Activated naive CD4-positive, alpha-beta T cell treated with anti-CD3 and anti-CD28 coated beads for 36 hours (primary cell): Measurements from ENCODE around the gene MTURN. TPM values are rescaled to one million over a fixed set of nuclear protein-coding genes. Genes with fewer than 3 reads are reported as not detected.

ENCODE experiments used
- CTCF ChIA-PET: fragments of 350-600 bp; sonication (Branson Sonifier 250); formaldehyde crosslinking; loops from one replicate; lab custom pipeline; 2021; ENCODE audit warnings: antibody characterized with exemption; lab: Charles Lee
- DNase-seq: peaks from one replicate; pipeline ENCODE4 v3.0.0-alpha.2; 2020
- H3K27ac Mint-ChIP-seq: one replicate; pipeline ENCODE4 v1.8.0; 2021; ENCODE audit warnings: mild to moderate bottlenecking, mixed read lengths
- H3K27me3 Mint-ChIP-seq: one replicate; pipeline ENCODE4 v1.8.0; 2021; ENCODE audit warnings: low read depth, mixed read lengths
- H3K36me3 Mint-ChIP-seq: one replicate; pipeline ENCODE4 v1.8.0; 2021; ENCODE audit warnings: low read depth, mixed read lengths
- H3K4me1 Mint-ChIP-seq: one replicate; pipeline ENCODE4 v1.8.0; 2021; ENCODE audit warnings: low read depth, mixed read lengths
- H3K4me3 Mint-ChIP-seq: one replicate; pipeline ENCODE4 v1.8.0; 2021; ENCODE audit warnings: mild to moderate bottlenecking, moderate library complexity, mixed read lengths
- H3K9me3 Mint-ChIP-seq: one replicate; pipeline ENCODE4 v1.8.0; 2021; ENCODE audit warnings: mixed read lengths
- intact Hi-C: fragments of 100-400 bp; cut with micrococcal nuclease; formaldehyde crosslinking; loops from one replicate; pipeline ENCODE4 v1.15.1; 2023
- total RNA-seq, 2 experiments: library from RNA; stranded (reverse); gene quantifications; one replicate each; pipeline ENCODE4 v1.2.3, GENCODE V29; 2021

The MTURN gene
- total RNA-seq, 2 experiments from 2014 or later: 5.1 to 6.3 TPM

DNA sequence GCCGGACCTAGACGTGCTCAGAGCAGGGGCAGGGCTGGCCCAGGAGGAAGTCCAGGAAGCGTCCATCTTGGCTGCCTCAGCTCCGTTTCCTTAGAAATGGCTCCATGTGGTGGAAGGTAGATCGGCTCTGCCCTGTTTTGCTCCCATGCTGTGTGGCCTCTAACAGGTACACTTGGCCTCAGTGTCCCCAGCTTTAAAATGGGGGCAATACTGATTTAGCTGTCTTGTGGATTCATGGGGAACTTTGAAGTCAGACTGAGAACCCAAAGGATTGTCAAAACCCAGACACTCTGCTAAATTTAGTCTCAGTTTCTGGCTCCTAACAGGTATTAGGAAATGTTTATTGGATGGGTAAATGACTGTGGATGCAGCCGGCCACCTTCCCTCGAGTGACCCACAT lies 15.9 kb downstream of the MTURN start:
- DNase-seq: no peak
- peaks cover 1% of the 10 kb centered on the region for H3K36me3 Mint-ChIP-seq
- H3K27me3 Mint-ChIP-seq: no peaks in the 10 kb centered on the region
- H3K4me1 Mint-ChIP-seq: no peaks in the 10 kb centered on the region
- H3K27ac Mint-ChIP-seq: no peak overlapping the region
- intact Hi-C loops: no loop called here
- no peaks in the 10 kb centered on the region for H3K9me3 Mint-ChIP-seq
- no peak overlapping the region for H3K4me3 Mint-ChIP-seq
- CTCF ChIA-PET: no interaction called here

DNA sequence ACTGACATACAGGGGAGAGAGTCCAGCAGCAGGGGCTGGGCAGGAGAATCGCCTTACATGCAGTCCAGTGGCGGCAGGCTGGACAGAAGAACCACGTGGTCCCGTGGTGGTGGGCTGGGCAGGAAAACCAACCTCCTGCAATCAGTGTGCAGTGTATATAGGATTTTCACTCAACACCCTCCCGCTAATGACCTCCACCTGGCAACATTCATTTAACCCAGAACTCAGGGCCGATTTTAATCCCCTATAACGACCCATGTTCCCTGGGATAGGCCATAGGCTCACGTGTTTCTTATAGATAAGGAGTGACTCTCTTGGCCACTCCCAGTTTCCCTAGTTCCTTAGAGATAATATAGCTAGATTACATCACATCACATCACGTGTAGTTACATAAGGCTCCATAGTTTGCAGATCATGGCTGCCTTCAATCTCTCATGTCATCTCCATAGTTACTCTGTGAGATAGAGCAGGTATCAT lies 19.4 kb downstream of the MTURN start:
- Mint-ChIP-seq H3K9me3 (no peaks in the 10 kb centered on the region), H3K27me3 (no peaks in the 10 kb centered on the region), H3K4me1 (peaks cover 20% of the 10 kb centered on the region), H3K27ac (no peak overlapping the region), H3K4me3 (no peak overlapping the region), H3K36me3 (no peaks in the 10 kb centered on the region)
- CTCF ChIA-PET: interaction anchor here (0.7 to 1.4 kb wide), 2 partner anchors 10 to 72 kb away, joined by 3 to 5 read pairs; no protein-coding TSS in a partner anchor
- intact Hi-C loops: no loop called here
- no peak for DNase-seq

DNA sequence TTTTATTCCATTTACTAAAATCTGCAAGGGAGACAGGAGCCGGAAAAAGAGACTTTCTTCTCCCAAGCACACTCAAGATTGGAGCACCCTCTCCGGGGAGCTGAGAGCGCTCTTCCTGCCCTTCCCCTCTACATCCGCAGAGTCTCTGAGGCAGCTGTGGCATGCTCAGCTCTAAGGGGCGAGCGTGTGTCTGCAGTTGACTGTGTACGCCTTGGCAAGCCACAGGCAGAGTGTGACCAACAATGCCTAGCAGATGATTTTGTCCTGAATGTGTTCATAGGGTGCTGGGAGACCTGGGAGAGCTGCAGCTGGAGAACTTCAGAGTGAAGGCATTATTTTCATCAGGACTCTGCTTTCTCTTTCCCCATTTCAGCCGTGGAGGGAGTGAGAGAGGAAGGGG lies 20.7 kb downstream of the MTURN start:
- intact Hi-C loops: no loop called here
- peaks cover 32% of the 10 kb centered on the region for H3K4me1 Mint-ChIP-seq
- H3K4me3 Mint-ChIP-seq: no peak overlapping the region
- no peaks in the 10 kb centered on the region for H3K36me3 Mint-ChIP-seq
- CTCF ChIA-PET: interaction anchor here (1.4 kb wide), 1 partner anchor 9 kb away, joined by 5 read pairs; no protein-coding TSS in a partner anchor
- no peak for DNase-seq
- H3K27ac Mint-ChIP-seq: no peak overlapping the region
- H3K9me3 Mint-ChIP-seq: no peaks in the 10 kb centered on the region
- no peaks in the 10 kb centered on the region for H3K27me3 Mint-ChIP-seq

DNA sequence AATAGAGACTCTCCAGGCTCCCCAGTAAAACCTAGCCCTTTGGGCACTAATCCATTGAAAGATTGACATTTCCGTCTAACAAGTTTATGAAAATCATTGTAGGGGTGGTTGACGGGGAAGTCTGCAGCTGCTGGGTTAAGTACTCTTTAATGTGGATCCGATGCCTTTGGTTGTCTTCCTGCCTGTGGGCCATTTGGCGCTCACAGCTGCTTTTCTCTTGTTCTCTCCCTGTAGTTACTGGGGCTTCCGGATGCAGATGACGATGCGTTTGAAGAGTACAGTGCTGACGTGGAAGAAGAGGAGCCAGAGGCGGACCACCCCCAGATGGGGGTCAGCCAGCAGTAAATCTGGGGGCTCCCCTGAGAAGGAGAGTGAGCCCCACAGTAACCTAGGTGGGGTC lies 22.4 kb downstream of the MTURN start:
- Mint-ChIP-seq H3K4me3 (peak overlapping the region; percentile 36), H3K9me3 (no peaks in the 10 kb centered on the region), H3K4me1 (peaks cover 38% of the 10 kb centered on the region), H3K36me3 (no peaks in the 10 kb centered on the region), H3K27ac (peak overlapping the region; percentile 51), H3K27me3 (no peaks in the 10 kb centered on the region)
- intact Hi-C loops: no loop called here
- CTCF ChIA-PET: interaction anchor here (0.9 to 1.2 kb wide), 2 partner anchors 9 to 19 kb away, joined by 3 read pairs; no protein-coding TSS in a partner anchor
- peak; percentile 63 for DNase-seq

DNA sequence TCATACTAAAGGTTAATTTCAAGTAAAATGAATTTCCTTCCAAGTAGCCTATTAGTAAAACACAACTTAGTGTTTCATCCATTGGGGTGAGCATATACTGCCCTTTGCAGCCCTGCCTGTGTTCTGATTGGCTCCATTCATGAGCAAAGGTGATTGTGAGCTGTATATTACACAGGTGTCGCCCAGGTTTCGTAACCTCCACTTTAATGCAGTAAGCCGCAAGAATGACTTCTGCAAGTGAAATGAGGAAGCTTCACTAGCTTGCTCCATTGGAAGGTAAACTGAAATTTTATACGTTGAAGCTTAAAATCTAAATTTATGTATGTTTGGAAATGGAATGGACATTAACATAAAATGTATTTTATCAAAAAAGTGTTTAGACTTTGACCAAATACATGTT lies 24.4 kb downstream of the MTURN start:
- Mint-ChIP-seq H3K27me3 (no peaks in the 10 kb centered on the region), H3K4me3 (no peak overlapping the region), H3K4me1 (peaks cover 55% of the 10 kb centered on the region), H3K36me3 (no peaks in the 10 kb centered on the region), H3K27ac (no peak overlapping the region), H3K9me3 (no peaks in the 10 kb centered on the region)
- DNase-seq: no peak
- CTCF ChIA-PET: no interaction called here
- intact Hi-C loops: loop anchor here (1.0 kb wide), 1 partner anchor 10 kb away; no protein-coding TSS in a partner anchor

DNA sequence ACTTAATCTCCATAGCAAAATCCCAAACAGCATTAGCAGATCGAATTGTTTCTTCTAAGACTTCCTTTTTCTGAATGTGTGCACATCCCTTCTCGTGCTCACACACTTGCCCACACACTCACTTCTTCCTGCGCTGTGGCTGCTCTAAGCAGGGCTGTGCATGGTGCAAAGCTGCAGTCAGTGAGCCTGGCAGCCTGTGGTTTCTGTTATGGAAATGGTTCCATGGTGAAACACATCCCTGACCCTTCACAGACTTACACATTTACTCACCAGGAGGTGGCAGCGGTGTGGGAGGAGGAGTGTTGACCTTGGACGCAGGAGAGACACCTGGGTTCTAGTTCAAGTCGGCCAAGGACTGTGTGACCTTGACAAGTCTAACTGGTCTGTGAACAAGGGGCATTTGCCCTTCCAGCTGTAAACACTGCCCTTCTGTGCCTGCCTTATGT lies 24.9 kb downstream of the MTURN start:
- CTCF ChIA-PET: interaction anchor here (0.6 kb wide), 1 partner anchor 26 kb away, joined by 3 read pairs; no protein-coding TSS in a partner anchor
- H3K4me1 Mint-ChIP-seq: peaks cover 55% of the 10 kb centered on the region
- intact Hi-C loops: loop anchor here (1.0 to 10.0 kb wide), 4 partner anchors 10 to 578 kb away; partner anchors contain the start of genes GARS1 and NOD1
- H3K27me3 Mint-ChIP-seq: no peaks in the 10 kb centered on the region
- no peaks in the 10 kb centered on the region for H3K36me3 Mint-ChIP-seq
- no peak overlapping the region for H3K4me3 Mint-ChIP-seq
- H3K9me3 Mint-ChIP-seq: no peaks in the 10 kb centered on the region
- peak; percentile 48 for DNase-seq
- H3K27ac Mint-ChIP-seq: no peak overlapping the region

DNA sequence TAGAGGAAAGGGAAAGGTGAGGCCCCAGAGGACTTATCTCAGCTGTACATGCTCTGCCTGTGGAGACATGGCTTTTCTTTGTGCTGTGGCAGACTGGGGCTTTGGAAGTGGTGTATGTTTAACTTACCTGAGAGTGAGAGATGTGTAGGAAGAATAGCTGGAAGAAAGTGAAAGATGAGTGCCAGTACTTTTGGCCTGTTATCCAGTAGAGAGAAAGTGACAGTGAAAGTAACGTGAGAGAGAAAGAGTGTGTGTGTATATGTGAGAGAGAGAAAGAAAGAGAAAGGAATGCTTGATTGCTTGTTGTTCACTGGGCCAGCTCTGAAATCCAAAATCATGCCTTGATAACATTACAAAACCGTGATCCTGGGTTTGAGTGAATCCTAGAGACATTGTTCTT lies 25.5 kb downstream of the MTURN start:
- intact Hi-C loops: loop anchor here (5.0 to 10.0 kb wide), 3 partner anchors 314 to 577 kb away; partner anchors contain the start of genes GARS1 and NOD1
- Mint-ChIP-seq H3K9me3 (no peaks in the 10 kb centered on the region), H3K27ac (no peak overlapping the region), H3K4me3 (no peak overlapping the region), H3K36me3 (no peaks in the 10 kb centered on the region), H3K4me1 (peaks cover 55% of the 10 kb centered on the region), H3K27me3 (no peaks in the 10 kb centered on the region)
- CTCF ChIA-PET: interaction anchor here (0.6 kb wide), 1 partner anchor 27 kb away, joined by 3 read pairs; no protein-coding TSS in a partner anchor
- DNase-seq: no peak

DNA sequence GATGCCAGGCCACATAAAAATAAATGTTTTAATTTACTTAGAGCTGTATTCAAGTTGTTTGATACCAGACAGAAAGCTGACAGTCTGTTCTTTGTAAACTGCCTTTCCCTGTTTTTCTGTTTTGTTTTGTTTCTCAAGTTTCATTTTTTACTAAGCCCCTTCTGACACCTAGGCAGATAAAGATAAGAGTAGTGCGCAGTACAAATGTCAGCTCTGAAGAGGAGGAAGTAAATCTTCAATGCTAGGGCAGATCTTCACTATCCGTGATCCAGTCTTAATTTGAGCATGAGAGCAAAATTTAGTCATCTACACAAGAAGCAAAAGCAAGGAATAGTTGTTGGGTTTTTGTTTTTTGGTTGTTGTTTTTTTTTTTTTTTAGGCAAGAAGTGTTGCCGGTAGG lies 27.3 kb downstream of the MTURN start:
- Mint-ChIP-seq H3K4me3 (no peak overlapping the region), H3K27me3 (no peaks in the 10 kb centered on the region), H3K4me1 (peaks cover 51% of the 10 kb centered on the region), H3K9me3 (no peaks in the 10 kb centered on the region), H3K36me3 (no peaks in the 10 kb centered on the region), H3K27ac (no peak overlapping the region)
- CTCF ChIA-PET: no interaction called here
- intact Hi-C loops: loop anchor here (1.0 to 10.0 kb wide), 7 partner anchors 27 to 575 kb away; partner anchors contain the start of genes FKBP14, GARS1, NOD1 and ZNRF2
- DNase-seq: no peak

DNA sequence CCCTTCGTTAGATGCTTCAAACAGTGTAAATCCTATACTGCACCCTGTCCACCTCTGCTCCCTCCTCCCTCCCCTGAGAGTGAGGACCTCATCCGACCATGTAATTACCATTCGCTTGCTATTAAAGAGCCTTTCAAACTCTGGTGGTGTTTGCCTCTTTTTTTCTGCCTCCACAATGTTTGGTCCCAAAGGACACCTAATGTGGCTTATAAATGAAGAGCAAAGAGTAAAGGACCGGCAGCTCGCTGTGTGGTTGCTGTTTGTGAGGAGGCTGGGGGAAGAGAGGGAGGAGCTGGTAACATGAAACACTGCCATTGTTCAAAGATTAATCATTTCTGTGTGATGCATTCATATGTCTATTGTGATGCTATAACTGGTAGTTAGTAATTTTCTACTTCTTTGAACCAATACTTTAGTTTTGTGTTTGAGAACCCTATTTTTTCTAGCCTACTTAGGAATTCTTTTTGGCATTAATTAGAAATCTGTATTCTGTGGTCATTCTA lies 27.9 kb downstream of the MTURN start:
- peak overlapping the region; percentile 11 for H3K4me3 Mint-ChIP-seq
- no peaks in the 10 kb centered on the region for H3K27me3 Mint-ChIP-seq
- DNase-seq: peak; percentile 58
- H3K4me1 Mint-ChIP-seq: peaks cover 46% of the 10 kb centered on the region
- intact Hi-C loops: loop anchor here (1.0 to 10.0 kb wide), 7 partner anchors 27 to 575 kb away; partner anchors contain the start of genes FKBP14, GARS1, NOD1 and ZNRF2
- no peaks in the 10 kb centered on the region for H3K9me3 Mint-ChIP-seq
- H3K36me3 Mint-ChIP-seq: no peaks in the 10 kb centered on the region
- CTCF ChIA-PET: interaction anchor here (0.5 to 2.2 kb wide), 5 partner anchors 51 to 368 kb away, joined by 3 to 6 read pairs (median 3); partner anchors contain the start of gene ZNRF2
- peak overlapping the region; percentile 72 for H3K27ac Mint-ChIP-seq

DNA sequence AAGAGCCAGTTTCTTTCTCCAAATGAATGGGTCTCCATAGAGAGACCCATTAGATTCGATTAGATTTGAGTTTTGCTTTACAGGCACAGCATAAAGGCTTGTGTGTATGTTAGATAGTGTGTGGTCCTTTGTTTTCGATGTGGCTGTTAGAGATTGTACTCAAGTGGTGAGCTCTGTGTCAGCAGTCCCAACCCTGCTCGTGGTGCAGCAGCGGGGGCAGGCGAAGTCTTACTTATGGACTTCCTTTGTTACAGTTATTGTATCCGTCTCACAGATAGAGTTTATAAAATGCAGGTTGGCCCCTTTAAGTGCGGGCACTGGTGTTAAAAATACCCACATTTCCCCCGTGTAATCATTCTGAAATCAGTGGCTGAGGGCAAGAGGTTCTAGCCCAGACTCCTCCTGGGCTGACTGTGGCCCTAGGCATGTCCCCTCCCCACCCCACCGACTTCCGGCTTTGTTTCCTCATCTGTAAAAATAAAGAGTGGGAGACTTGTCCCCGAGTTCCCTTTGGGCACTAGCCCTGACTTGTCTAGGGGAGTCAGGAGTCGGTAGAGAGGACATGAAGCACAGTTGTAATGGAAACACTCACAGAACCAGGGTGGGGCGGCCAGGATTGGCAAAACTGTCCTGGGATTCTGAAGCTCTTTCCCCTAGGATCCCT lies 28.6 kb downstream of the MTURN start:
- Mint-ChIP-seq H3K36me3 (no peaks in the 10 kb centered on the region), H3K27me3 (no peaks in the 10 kb centered on the region), H3K9me3 (no peaks in the 10 kb centered on the region), H3K4me3 (peak overlapping the region; percentile 43), H3K27ac (peak overlapping the region; percentile 72), H3K4me1 (peaks cover 42% of the 10 kb centered on the region)
- intact Hi-C loops: loop anchor here (2.0 to 10.0 kb wide), 4 partner anchors 137 to 574 kb away; partner anchors contain the start of genes FKBP14, GARS1 and NOD1
- DNase-seq: peak; percentile 58
- CTCF ChIA-PET: interaction anchor here (0.5 to 2.2 kb wide), 7 partner anchors 9 to 1752 kb away, joined by 3 to 6 read pairs (median 3); partner anchors contain the start of gene ZNRF2

DNA sequence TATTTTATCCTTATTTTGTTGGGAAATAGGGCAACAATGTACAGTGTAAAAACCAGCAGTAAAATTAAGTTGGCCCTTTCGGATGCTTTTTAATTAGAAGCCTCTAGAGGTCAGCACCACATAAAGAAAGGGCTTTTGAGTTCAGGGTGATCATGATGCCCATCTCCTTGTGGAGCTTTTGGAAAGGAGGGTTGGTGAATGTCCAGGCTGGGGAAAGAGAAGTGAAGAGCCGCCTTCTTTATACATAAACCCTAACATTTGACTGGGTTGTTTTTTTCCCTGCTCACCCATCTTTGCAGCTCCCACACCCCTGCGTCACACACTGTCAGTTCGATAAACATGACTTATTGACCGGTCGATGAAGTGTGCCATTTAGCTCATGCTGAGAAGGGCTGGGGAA lies 29.8 kb downstream of the MTURN start:
- H3K4me1 Mint-ChIP-seq: peaks cover 32% of the 10 kb centered on the region
- intact Hi-C loops: loop anchor here (1.0 to 10.0 kb wide), 6 partner anchors 112 to 573 kb away; partner anchors contain the start of genes GARS1 and NOD1
- CTCF ChIA-PET: interaction anchor here (0.8 to 2.2 kb wide), 6 partner anchors 10 to 575 kb away, joined by 3 to 6 read pairs (median 4); no protein-coding TSS in a partner anchor
- H3K9me3 Mint-ChIP-seq: no peaks in the 10 kb centered on the region
- no peak for DNase-seq
- H3K4me3 Mint-ChIP-seq: no peak overlapping the region
- H3K27me3 Mint-ChIP-seq: no peaks in the 10 kb centered on the region
- H3K27ac Mint-ChIP-seq: peak overlapping the region; percentile 14
- no peaks in the 10 kb centered on the region for H3K36me3 Mint-ChIP-seq

DNA sequence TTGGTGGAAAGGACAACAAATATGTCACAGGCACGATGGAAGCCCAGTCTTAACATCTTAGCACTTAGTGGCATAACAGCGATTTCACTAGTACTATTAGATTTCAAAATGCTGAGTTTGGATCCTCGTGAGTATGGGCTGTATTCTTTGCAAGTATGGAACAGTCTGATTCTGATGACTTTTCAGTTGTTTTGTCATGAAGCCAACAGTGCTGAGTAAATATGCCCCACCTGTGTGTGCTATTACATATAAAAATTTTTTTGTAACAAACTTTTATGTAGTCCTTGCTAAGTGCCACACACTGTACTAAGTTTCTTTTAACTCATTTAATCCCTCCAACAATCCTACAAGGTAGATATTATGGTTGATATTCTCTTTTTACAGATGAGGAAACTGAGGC lies 30.8 kb downstream of the MTURN start:
- Mint-ChIP-seq H3K4me3 (no peak overlapping the region), H3K9me3 (no peaks in the 10 kb centered on the region), H3K27ac (no peak overlapping the region), H3K27me3 (no peaks in the 10 kb centered on the region), H3K36me3 (no peaks in the 10 kb centered on the region), H3K4me1 (peaks cover 22% of the 10 kb centered on the region)
- no peak for DNase-seq
- CTCF ChIA-PET: interaction anchor here (0.7 kb wide), 1 partner anchor 187 kb away, joined by 3 read pairs; no protein-coding TSS in a partner anchor
- intact Hi-C loops: loop anchor here (2.0 to 10.0 kb wide), 4 partner anchors 111 to 429 kb away; partner anchors contain the start of genes GARS1 and NOD1
